ENCODE results near the gene C1orf21.

DNA sequence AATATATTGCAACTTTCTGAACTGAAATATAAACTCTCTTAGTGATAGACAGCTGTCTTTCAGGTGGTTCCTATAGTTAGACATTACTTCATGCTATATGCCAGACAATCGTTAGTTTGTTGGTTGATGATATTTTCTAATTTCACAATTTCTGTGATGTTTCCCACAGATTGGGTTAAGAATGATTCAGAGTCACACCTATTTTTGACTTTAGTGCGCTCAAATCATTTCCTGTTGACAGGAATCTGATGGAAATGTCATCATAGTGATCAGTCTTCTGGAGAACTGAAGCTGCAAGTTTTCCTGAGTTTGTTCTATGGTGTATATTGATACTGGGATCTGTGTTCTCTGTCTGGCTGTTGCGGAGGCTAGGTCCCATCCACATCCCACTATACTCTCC, 119.7 kb downstream of the C1orf21 start:
- TF ChIP-seq, protein P1, sequence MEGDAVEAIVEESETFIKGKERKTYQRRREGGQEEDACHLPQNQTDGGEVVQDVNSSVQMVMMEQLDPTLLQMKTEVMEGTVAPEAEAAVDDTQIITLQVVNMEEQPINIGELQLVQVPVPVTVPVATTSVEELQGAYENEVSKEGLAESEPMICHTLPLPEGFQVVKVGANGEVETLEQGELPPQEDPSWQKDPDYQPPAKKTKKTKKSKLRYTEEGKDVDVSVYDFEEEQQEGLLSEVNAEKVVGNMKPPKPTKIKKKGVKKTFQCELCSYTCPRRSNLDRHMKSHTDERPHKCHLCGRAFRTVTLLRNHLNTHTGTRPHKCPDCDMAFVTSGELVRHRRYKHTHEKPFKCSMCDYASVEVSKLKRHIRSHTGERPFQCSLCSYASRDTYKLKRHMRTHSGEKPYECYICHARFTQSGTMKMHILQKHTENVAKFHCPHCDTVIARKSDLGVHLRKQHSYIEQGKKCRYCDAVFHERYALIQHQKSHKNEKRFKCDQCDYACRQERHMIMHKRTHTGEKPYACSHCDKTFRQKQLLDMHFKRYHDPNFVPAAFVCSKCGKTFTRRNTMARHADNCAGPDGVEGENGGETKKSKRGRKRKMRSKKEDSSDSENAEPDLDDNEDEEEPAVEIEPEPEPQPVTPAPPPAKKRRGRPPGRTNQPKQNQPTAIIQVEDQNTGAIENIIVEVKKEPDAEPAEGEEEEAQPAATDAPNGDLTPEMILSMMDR (IDR thresholded peaks at IDR 0.05): no peak
- TF ChIP-seq POLR2A (IDR thresholded peaks at IDR 0.05): no peak
